ENCODE data around the gene MCM3.

Gene MCM3

DNA sequence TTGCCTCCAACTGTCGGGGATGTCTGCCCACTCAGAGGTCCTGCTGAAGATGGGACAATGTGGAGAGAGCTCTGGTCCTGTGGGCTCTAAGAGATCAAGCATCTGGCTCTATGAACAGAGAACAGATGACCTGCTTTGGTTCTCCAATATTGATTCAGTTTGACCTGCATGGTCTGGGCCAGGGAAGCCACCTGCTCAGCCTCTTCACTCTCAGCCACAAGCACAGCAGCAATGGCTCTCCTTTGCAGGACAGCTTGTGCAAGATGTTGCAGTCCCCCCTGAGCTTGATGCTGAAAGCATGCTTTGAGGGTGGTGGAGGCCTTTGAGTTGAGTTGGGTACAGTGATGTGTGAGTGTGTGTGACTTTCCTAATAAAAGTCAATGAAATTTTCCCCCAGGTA lies 18.6 kb upstream of the MCM3 start:
- DNase-seq (ENCODE audit: low spot score) = no peak

DNA sequence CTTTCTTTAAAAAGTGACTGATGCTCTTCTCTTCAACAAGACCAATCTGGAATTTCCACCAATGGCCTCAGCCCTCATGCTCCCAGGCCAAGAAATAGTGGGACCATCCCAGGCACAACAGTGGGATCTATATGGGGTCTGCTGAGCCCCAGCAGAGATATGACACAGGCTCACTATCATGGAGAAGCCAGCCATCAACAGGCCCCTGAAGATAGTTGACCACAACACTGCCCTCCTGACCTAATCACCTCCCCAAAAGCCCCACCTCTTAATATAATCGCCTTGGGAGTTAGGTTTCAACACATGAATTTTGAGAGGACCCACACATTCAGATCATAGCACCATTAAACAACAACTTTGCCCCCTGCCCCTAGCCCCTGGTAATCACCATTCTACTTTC lies 16.8 kb upstream of the MCM3 start:
- no peak for DNase-seq (ENCODE audit: low spot score)

DNA sequence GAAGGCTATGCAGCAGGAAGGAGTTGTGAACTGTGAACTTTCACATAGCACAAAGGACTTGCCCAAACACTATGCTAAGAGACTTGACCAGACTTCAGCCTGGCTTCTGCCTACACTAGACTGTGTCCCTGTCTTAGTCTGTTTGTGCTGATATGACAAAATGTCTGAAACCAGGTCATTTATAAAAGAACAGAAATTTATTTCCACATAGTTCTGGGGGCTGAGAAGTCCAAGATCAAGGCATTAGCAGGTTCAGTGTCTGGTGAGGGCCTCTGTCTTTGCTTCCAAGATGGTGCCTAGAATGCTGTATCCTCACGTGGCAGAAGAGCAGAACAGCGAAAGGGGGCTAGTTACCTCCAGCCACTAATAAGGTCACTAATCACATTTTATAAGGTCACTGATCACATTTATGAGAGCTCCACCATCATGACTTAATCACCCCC lies 16.0 kb upstream of the MCM3 start:
- DNase-seq (ENCODE audit: low spot score) = no peak

DNA sequence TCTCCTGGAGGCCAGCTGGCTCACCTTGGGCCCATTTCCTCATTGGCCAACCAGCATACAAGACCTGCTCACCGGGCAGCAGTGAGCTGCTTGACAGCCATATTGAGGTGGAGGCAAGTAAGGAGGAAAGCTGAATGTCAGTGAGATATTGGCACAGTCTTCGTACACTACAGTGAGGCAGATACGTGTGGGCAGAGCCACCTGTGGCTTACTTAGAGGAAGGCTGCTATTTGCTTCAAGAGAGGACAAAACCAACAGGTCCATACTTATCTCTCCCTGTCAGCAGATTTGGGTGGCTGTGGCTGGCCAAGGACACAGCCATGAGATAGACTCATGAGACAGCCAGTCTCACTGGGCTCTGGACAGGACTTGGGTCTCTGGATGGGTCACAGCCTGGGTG lies 15.1 kb upstream of the MCM3 start:
- DNase-seq (ENCODE audit: low spot score) = no peak

DNA sequence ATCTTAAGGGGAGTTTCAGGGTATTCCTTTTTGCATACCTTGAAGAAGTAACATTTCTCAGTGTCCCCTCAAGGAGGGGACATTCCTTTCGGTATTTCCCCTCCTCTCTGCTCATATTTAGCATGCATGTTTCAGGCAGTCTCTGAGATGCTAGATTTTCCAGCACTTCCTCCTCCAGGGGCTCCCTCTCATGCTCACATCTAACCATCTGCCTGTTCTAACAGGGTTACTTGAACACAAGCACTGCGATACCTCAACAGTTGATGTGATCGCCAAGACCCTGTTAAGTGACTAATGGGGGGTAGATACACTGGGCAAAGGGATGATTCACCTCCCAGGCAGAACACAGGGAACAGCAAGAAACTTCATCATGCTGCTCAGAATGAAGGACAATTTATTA lies 12.9 kb upstream of the MCM3 start:
- peak; percentile 19 for DNase-seq (ENCODE audit: low spot score)

DNA sequence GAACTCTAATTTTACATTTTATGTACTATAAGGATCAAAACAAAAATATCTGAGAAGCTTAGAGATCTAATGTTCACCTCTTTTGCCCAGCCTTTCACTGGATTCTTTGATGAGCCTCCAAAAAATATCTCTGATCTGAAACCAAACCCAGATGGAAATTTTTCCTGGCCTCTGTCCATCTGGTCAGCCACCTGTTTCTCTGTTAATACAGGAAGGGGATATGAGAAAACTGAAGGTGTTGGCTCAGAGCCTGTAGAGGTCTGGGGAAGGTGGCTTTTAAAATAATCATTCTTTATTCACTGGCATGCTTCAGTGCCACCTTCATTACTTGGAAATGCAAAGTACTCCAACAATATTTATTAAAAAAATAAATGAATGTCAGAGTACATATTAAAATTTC lies 8.5 kb upstream of the MCM3 start:
- DNase-seq (ENCODE audit: low spot score) = no peak

DNA sequence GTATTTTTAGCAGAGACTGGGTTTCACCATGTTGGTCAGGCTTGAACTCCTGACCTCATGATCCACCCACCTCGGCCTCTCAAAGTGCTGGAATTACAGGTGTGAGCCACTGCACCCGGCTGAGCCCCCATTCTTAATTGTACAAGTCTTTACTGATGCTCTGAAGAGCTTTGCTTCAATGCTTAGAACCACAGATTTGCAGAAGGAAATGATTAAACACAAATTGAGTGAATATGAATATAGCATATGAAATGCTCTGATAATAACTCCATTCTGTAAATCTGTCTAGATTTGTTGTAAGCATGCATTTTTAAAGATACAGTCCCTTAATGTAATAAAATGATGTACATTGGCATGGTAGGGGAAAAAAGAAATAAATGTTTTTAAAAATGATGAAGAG lies 4.3 kb upstream of the MCM3 start:
- DNase-seq (ENCODE audit: low spot score) = no peak

DNA sequence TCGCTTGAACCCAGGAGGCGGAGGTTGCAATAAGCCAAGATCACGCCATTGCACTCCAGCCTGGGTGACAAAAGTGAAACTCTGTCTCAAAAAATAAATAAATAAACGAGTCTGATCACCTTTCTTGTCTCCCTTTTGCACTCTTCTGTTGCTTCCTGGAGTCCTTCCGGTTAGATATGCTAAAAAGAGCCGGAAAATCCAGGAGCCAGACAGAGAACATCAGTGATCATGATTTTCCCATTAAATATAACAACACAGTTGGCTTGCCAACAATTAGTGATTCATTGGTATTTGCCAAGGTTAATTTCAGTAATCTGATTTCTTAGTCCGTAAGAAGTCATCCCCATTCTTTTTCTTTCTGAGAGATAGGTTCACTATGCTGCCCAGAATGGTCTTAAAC lies 3.7 kb upstream of the MCM3 start:
- DNase-seq (ENCODE audit: low spot score) = no peak

DNA sequence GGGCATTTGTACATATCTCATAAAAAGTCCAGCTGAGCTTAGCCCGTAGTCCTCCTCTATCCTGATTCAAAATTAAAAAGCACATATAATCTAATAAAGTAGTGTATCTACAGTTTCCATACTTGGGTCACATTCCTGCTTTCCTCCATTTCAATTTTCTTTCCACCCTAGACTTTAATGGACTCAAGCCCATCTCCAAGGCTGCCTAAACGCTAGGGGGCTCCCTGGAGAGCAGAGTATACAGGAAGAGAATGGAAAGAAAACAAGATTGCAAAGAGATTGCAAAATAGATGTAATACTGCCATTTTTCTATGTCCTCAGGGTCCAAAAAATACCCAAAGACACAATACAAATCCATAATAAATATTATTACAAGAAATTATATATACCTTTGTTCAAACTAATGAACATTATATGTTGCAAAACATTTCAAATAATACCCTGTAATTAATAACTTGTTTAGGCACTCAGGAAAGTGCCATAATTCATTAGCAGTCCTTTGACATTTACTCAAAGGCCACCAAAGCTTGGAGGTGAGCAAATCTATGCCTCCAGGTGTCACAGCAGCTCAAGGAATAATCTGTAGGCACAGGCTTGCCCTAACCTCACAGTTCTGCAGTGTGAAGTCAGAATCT lies 2.4 kb upstream of the MCM3 start:
- DNase-seq (ENCODE audit: low spot score) = peak; percentile 86

DNA sequence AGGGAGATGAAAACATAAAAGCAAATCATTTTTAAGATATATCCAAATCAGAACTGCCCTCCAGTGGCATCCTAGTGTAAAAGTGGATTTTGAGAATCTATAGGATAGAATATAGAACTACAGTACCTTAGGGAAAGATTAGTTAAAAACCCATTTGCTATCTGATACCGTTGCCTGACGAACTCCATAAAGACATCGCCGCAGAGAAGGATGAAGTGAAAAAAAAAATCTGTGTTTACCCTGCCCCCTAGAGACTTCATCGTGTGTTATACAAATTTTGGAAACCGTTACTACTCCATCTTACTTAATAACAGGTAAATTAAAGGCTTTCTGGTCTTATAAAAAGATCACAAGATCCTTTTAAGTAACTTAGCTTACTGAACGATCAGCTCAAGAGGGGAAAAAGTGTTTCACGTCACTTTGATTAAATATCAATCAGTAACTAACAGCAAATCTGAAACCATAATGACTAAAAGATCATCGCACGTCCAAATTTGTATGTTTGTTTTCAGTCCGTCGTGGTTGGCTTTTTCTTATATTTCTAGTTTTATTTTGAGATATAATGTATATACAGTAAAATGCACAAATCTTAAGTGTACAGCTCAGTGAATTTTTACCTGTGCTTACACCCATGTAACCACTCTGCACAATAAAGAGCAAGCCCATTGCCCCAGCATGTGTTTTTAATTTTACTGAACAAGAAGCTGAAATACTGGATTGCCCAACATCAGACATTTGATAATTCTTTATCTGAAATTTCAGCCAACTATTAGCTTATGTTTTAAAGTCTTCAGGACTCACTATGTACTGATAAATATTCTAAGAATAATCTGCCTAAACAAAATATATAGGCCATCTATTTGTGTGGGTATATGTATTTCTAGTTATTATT lies 881 bp upstream of the MCM3 start:
- DNase-seq (ENCODE audit: low spot score) = peak; percentile 87

DNA sequence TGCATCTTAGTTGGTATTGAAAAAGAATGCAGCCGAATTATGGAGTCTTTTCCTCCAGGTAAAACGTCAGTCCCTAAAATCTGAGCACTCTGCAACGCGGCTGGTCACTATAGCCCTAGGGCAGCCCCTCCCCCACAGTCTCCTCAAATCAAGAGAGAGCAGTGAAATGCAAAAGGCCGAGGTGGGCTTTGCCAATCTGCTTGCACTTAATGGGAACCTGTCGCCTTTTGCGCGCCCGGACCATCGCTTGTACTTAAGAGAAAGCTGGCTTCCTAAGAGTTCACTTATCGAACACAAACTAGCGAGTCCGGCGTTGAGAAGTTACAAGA lies 447 bp downstream of the MCM3 start:
- peak; percentile 75 for DNase-seq (ENCODE audit: low spot score)

DNA sequence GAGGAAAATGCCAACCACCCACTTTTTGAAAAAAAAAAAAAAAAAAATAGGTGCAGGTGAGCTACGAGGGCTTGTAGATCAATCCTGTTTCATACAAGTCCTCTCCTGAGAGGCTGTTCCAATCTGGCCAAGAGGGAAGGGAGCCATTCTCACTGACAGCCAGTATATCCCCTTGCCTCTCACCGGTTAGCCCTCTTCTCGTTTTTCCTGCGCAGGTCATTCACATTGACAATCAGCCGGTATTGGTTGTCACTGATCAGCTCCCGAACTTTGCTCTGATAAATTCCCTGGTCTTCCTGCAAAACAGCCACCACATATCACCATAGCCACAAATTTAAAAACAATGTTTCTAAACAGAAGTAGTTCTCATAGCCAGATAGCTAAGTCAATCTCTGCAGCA lies 1.4 kb downstream of the MCM3 start:
- DNase-seq (ENCODE audit: low spot score) = no peak

DNA sequence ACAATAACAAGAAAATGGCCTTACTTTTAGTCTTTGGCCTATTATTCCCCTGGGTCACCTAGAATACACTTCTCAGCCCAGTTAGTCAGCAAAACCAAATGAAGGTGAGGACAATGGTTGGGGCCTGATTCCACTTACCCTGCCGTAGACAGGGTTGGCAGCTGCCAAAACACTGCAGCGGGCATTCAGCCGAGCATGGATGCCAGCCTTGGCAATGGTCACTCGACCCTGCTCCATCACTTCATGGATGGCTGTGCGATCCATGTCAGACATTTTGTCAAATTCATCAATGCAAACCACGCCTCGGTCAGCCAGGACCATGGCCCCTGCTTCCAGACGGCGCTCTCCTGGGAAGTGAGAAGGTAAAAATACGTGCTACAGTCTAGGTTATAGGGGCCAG lies 8.4 kb downstream of the MCM3 start:
- DNase-seq (ENCODE audit: low spot score) = no peak

DNA sequence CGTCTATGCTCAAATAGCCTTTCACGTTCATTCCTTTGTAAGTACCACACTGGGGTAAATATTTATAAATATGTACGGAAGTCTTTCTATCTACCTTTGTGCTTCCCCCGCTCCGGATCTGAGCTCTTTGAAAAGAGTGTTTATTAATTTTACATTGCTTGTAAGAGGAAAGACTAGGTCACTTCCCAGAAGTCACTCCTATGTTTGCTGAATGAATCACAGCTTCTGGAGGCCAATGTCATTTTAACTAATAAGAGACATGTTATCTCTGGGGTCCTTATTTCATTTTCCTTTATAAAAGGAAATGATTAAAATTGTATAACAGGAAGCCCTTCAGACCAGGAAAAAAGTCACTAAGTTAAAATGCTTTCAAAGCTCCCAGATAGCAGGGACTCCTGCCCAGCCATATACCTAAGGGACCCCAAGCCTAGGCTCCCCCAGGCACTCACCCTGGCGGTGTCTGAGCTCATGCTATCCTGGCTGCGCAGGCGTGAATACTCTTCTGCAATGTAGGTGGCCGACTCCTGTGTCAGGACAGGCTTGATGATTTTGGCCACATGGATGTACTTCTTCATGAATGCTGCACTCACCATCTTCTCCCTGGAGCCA lies 12.6 kb downstream of the MCM3 start:
- no peak for DNase-seq (ENCODE audit: low spot score)

DNA sequence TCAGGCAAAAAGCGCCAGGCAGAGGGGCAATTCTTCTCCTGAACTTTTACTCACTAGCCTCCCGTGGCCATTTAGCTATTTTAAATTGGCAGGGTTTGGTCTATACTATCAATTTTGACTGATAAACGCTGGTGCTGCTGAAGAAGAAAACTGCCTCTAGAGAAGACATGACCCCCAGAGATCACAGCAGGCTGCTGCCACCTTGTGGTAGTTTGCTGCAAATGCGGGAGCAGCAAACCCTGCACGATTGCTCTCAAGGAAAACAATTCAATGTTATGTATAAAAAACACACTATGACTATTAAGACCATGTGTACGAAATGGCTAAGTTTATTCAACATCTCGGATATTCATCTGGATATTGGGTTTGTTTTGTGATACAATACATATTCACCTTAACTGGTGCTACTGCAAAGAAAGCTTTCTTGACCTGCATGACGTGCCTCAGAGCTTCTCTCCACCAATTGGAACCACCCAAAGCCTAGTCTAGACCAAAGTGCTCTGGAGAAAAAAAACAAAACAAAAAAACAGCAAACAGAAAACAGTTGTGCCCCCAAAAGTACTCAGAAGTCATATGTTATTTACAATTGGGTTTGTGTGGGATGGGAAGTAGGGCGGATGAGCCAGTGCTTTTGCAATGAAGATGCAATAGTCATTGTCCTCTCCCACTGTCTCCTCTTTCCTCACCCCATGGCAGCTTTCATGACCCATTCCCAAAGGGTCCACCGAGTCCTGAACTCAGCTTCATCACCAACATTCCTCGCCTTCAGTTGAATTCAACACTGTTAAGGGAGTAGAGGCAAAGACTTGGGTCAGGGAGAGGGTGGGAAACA lies 20.6 kb downstream of the MCM3 start:
- DNase-seq (ENCODE audit: low spot score) = peak; percentile 82

DNA sequence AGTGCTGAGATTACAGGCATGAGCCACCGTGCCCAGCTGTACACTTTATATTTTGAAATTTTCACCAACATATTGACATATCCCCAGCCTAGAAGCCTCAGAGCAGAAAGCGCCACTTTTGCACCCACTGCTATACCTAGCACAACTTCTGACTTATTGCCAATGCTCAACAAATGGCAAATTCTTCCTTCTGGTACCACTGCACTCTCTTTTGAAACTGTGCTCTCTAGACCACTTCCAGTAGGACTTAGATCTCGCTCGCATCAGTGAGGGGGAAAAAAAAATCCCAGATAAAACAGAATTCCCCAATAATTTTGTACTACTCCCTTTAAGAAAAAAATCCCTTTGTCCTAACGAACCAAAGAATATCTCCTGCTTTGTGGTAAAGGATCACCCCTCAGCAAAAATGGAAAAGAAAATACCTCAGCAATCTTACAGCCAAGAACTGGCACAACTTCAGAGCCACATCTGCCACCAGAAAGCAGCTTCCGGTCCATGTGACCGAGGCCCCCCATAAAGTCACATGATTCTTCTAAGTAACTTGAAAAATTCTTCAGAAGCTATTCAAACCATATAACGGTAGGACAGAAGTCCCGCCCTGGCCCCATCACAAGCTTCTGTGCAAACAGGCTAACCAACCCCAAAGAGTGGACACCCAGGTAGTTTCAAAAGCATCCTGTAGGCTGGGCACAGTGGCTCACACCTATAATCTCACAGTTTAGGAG lies 21.8 kb downstream of the MCM3 start:
- DNase-seq (ENCODE audit: low spot score) = no peak

DNA sequence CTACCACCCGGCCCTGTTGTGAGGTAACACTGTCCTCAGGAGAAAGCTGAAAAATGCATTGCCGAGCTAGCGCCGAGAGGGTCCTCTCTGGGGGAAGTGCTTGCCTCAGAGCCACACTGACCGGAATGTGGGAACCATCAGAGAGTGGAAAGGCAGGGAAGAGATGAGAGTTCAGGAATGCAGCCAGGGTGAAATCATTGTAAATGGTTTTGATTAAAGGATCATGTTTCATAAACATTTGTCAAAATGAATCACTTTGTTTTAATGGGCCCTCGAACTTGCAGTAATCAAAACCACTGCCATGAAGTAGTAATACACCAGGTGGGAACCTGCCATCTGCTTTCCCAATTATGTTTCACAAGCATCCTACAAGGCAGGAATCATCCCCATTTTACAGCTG lies 23.3 kb downstream of the MCM3 start:
- DNase-seq (ENCODE audit: low spot score) = no peak

DNA sequence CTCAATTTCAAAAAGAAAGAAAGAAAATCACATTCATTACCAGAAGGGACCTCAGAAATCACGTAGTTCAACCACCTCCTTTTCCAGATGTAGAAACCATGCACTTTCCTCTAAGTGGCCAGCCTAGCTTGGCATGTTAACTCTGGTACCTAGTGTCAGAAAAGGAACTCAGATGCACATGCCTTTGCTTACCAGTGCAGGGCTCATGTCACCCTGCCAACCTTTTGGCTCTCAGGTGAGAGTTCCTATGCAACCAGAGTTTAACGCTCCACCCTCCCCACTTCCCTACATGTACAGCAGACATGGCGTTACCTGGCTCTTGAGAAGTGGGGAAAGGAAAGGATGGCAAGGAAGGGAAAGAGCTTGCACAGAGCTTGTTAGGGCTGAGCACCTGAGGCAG lies 23.9 kb downstream of the MCM3 start:
- DNase-seq (ENCODE audit: low spot score) = no peak

DNA sequence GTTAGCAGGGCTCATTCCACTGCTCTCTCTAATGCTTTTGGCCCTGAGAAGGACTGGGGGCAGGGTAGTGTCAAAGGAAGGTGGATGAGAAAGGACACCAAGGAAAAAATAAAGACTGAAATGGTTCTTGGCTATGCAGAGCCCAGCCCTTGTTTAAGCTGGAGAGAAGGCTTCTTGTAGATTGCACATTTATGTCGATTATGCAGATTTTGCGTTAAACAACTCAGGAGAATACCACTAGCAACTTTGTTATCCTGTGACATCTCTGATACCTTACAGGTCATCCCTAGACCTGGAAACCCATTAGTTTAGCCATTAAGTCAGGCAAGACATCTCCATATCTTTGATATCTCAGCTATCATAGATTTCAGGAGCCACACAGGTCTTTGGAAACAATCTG lies 29.1 kb downstream of the MCM3 start:
- DNase-seq (ENCODE audit: low spot score) = no peak

DNA sequence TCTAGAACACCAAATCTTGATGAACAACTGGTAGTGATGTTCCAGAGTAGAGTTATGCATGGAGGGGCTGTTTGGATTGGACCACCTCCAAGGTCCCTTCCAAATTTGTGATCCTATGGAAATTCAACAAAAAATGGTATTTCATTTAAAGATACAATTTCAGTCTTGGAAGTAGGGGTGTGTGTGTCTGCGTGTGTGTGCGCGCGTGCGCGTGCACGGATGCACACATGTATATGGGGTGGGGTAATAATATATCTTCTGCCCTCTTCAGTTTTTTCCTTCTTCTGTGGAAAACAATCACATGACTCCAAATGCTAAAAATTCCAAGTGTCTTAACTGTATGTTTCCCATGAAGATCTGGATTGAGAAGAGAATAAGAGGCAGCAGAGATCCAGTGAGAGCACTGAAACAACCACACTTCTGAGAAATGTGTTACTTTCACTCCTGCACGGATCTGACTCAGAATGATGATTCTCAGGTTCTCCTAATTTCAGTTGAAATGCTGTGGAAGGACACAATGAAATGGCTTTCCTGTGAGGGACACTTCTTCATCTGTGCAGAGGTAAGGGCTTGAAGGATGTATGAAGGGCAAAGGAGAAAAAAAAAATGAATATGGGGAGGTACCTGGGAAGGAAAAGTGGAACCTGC lies 29.7 kb downstream of the MCM3 start:
- DNase-seq (ENCODE audit: low spot score) = no peak

DNA sequence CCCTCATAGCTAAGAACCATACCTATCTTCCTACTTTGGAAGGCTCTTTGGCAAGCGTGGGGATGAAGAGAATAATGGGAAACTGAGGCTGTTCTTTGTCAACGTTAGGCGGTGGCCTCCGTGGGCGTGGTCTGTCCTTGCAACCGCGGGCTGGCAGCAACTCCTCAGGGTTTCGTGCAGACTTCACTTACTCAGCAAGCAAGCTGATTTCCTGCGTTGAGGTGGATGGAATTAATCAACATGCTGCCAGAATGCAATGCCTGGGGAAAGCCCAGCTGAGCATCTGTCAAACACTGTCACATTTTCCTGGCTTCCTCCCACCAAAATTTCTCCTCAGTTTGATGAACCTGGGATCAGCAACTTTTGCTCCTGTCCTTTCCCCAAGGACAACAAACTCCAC lies 31.0 kb downstream of the MCM3 start:
- no peak for DNase-seq (ENCODE audit: low spot score)

Measured in NAMALWA (cell line).